Fibroblast of skin of scalp (primary cell): ENCODE results near the gene C14orf119.

Experiments
- DNase-seq: peaks from one replicate; pipeline ENCODE4 v3.0.0-alpha.2; 2013

Gene C14orf119

GRCh38 chr14:23110579-23111365, 15.5 kb downstream of the C14orf119 start:
- no peak for DNase-seq

GRCh38 chr14:23112359-23113178, 17.3 kb downstream of the C14orf119 start:
- DNase-seq = no peak

DNA sequence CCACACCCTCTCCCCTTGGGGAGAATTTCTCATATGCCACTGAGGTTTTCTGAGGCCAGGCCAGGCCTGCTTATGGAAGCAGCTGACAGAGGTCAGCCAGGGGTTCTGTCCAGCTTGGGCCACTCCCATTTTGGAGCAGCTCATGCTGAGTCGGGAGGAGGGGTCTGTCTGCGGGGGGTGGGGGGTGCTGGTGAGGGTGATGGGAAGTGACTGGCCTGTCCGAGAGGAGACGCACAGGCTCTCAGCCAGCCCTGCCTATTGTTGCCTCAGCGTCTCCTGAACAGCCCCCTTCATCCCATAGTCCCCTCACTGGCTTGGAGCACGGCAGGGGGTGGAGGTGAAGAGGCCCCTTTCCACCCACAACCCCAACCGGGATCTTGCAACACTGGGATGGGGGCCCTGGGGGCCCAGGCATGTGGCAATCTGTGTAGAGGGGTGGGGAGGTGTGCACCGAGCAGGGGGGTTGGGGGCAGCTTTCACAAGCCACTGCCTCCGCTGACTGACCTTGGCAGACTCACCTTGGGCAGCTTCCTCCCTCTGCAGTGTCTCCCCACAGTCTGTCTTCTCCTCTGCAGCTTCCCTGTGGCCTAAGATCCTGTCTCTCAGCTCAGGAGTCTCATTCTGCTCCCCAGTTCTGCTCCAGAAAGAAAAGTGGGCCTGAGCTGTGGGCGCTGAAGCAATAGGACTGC, 18.3 kb downstream of the C14orf119 start:
- DNase-seq = no peak

- no peak for DNase-seq
Observed at GRCh38 chr14:23114120-23114458, 18.8 kb downstream of the C14orf119 start.

DNA sequence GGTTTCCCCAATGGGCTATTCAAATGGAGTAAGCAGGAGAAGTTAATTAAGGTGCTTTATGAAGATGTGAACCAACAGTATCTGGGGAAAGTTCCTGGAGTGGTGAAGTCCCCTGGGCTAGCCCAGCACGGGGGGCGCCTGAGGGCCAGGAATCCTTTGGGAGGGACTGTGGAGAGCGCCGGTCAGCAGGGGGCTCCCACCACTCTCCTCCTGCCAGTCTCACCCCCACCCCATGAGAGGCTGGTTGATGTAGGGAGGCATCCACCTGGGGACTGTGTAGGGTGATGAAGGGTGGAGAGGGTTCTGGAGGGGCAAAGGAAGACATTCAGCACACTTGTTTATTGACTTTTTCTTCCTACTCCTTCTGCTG, 19.3 kb downstream of the C14orf119 start:
- no peak for DNase-seq

DNA sequence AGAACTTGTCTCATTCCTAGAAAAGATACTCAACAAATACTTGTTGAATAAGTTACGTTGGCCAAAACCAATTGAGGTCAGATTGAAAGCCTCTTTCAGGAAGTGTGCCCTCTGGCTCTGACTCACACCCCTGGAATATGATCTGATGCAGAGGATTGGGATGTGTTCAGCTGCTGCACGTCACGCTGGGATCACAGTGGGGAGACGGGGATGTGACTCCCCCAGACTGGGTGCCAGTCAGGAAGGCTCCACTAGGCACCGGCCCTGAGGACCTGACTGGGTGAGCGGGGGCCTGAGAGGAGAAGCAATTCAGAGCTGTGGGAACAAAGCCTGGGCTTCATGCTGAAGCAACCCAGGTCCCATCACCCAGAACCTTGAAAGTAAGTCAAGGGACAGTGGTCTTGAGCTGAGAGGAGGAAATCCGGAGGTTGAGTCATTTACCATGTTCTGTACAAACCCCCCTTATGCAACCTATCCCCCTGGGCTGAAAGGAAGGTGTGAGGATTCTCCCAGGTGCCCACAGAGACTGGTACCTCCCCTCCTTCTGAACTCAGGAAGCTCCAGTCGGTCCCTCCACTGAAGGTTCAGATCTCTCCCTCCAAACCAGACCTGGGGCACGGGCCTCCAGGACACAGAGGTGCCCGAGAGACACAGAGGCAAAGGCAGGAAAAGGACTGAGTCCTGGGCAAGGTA, 19.9 kb downstream of the C14orf119 start:
- peak; percentile 94 for DNase-seq

- DNase-seq = no peak
Observed at GRCh38 chr14:23115918-23116317, 20.6 kb downstream of the C14orf119 start.

- no peak for DNase-seq
Observed at GRCh38 chr14:23117371-23118020, 22.2 kb downstream of the C14orf119 start.

DNA sequence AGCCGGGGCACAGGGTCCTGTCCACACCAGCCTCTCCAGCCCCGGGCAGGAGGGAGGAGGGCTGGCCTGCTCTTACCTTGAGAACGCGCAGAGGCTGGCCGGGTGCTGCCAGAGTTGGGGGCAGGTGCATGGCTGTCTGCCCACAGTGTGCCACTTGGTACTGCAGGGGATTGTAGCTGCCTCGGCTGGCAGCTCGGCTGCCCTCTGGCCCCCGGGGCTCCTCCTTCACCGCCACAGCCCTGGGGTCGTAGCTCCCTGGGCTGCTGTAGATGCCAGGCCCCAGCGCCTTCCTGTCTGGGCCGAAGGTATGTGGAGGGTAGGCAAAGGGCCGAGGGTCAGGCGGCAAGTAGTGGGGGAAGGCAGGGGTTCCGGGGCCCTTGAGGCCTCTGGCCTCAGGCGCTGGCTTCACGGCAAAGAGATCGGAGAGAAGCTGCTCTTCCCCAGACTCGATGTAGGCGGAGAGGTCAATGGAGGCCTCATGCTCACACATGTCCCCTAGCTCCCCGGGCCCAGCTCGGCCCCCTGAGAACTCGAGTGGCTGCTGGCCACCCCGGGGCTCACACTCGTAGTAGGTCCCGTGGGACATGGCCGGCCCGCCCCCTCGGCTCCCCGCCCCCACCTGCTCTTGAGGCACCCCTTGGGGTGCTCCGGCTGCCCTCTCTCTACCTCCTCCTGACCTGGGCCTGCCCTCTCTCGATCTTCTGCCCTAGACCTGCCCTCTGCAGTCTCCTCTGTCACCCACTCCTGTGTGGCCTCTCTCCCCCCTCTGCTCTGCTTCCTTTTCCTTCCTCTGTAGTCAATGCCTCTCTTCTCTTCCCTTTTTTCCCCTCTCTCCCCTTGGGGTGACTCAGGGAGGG, 23.4 kb downstream of the C14orf119 start, which contains the start of gene CEBPE:
CEBPE (minus strand) TSS at position 750 of the 857 bp plus-strand sequence; CDS start at position 586, 164 bp downstream.
- DNase-seq = no peak

GRCh38 chr14:23119363-23120327, 24.3 kb downstream of the C14orf119 start:
- no peak for DNase-seq

GRCh38 chr14:23120541-23121251, 25.4 kb downstream of the C14orf119 start:
- DNase-seq = peak; percentile 84

GRCh38 chr14:23121361-23121771, 26.1 kb downstream of the C14orf119 start:
- no peak for DNase-seq

GRCh38 chr14:23122086-23122485, 26.8 kb downstream of the C14orf119 start:
- DNase-seq = no peak

DNA sequence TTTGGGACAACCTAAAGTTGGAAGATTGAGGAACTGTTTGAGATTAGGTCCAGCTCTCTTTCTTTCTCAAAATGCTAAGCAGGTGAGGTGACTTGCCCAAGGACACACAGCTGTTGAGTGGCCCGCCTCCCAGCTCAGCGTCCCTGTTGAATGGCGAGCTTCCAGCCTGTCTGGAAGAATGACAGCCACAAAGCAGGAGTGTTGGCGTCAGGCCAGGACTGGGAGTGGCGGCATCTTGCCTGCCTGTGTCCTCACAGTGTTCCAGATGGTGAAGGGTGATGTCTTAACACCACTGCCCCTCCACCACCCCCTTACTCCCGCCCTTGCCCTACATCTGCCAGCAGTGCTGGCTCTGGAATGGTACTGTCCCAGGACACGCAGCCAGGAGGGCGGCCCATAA, 28.1 kb downstream of the C14orf119 start:
- peak; percentile 28 for DNase-seq

GRCh38 chr14:23124337-23124954, 29.1 kb downstream of the C14orf119 start:
- DNase-seq = no peak

GRCh38 chr14:23125011-23125410, 29.7 kb downstream of the C14orf119 start:
- no peak for DNase-seq

DNA sequence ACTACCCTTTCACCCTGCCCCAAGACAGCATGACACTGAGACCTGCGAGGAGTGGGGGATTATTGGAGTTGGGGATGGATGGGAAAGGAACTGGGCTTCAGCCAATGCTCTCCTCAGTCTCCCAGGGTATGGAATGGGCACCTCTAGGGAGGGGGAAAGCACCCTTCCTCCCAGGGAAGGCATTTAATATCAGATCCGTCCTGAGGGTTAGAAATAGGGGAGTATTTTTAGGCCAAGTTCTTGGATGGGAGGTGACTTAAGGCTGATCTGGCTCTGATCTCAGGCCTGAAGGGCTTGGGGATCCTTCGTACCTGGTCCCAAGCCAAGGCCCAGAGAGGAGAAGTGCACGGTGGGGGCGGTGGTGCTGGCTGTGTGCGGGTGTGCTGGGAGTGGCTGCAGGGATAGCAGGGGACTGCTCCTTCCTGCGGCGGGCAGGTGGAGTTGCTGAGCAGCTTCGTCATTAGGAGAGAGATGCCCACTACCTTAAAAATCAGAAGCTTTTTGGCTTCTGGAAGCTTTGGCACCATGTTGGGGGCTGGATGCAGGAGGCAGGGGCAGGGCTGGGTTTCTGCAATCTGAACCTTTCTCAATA, 30.7 kb downstream of the C14orf119 start:
- DNase-seq = no peak
